Renal cortical epithelial cell (primary cell): ENCODE measurements around the gene IRX4. TPM values are rescaled to one million over a fixed set of nuclear protein-coding genes. Genes with fewer than 3 reads are reported as not detected.

ENCODE experiments used
- DNase-seq: peaks from one replicate; pipeline ENCODE4 v3.0.0-alpha.2; 2011; ENCODE audit warnings: low read depth
- total RNA-seq: library from RNA; depleted of rRNA; stranded (reverse); fragments of >200 nt; gene quantifications from 2 replicates; pipeline ENCODE4 v1.2.3, GENCODE V29; 2014

Gene IRX4
- not detected in 2 replicates for total RNA-seq

- no peak for DNase-seq
These were observed at the start of gene IRX4 for GRCh38 chr5:1882337-1883119. Gene IRX4, minus strand, starts transcription at chr5:1882925. Its CDS starts 278 bp downstream, at chr5:1882647.

- DNase-seq, result no peak
These were observed 49.0 kb upstream of the IRX4 start for GRCh38 chr5:1931604-1932231.

- no peak for DNase-seq
These were observed 48.3 kb upstream of the IRX4 start for GRCh38 chr5:1930880-1931603.

- DNase-seq, result no peak
These were observed 47.8 kb upstream of the IRX4 start for GRCh38 chr5:1930501-1930879.

GRCh38 chr5:1929108-1929991, 46.6 kb upstream of the IRX4 start:
- no peak for DNase-seq

- no peak for DNase-seq
These were observed 44.0 kb upstream of the IRX4 start for GRCh38 chr5:1926471-1927341.

- no peak for DNase-seq
These were observed 43.3 kb upstream of the IRX4 start for GRCh38 chr5:1926071-1926440.

- no peak for DNase-seq
These were observed 42.7 kb upstream of the IRX4 start for GRCh38 chr5:1925111-1926070.

- DNase-seq, result no peak
These were observed 41.0 kb upstream of the IRX4 start for GRCh38 chr5:1923766-1924165.

GRCh38 chr5:1923341-1923740, 40.6 kb upstream of the IRX4 start:
- DNase-seq, result no peak

GRCh38 chr5:1921711-1922110, 39.0 kb upstream of the IRX4 start:
- no peak for DNase-seq

- no peak for DNase-seq
These were observed 37.0 kb upstream of the IRX4 start for GRCh38 chr5:1919750-1920149.

GRCh38 chr5:1919209-1919566, 36.5 kb upstream of the IRX4 start:
- no peak for DNase-seq

GRCh38 chr5:1918488-1919208, 35.9 kb upstream of the IRX4 start:
- DNase-seq, result no peak

GRCh38 chr5:1917830-1918487, 35.2 kb upstream of the IRX4 start:
- no peak for DNase-seq

GRCh38 chr5:1916041-1917001, 33.6 kb upstream of the IRX4 start:
- no peak for DNase-seq

- DNase-seq, result no peak
These were observed 32.6 kb upstream of the IRX4 start for GRCh38 chr5:1915316-1915715.
